ENCODE results near the gene WNK1.
A peak's percentile ranks its signal among the peaks of the same experiment; 100 is the strongest.

GRCh38 chr12:753611-754472 is 1.5 kb downstream of the WNK1 start:
- TF ChIP-seq, protein P1, sequence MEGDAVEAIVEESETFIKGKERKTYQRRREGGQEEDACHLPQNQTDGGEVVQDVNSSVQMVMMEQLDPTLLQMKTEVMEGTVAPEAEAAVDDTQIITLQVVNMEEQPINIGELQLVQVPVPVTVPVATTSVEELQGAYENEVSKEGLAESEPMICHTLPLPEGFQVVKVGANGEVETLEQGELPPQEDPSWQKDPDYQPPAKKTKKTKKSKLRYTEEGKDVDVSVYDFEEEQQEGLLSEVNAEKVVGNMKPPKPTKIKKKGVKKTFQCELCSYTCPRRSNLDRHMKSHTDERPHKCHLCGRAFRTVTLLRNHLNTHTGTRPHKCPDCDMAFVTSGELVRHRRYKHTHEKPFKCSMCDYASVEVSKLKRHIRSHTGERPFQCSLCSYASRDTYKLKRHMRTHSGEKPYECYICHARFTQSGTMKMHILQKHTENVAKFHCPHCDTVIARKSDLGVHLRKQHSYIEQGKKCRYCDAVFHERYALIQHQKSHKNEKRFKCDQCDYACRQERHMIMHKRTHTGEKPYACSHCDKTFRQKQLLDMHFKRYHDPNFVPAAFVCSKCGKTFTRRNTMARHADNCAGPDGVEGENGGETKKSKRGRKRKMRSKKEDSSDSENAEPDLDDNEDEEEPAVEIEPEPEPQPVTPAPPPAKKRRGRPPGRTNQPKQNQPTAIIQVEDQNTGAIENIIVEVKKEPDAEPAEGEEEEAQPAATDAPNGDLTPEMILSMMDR (IDR thresholded peaks at IDR 0.05), result peak in 2 of 3 donors; percentile 19 to 32
- no peak for TF ChIP-seq POLR2A (IDR thresholded peaks at IDR 0.05)

Measured in breast epithelium (tissue), 3 donors.